Measurements from ENCODE around the gene SALL2.

GRCh38 chr14:21534576-21534975 lies 8.4 kb upstream of the SALL2 start:
- no peak for TF ChIP-seq GLIS3 (CRISPR knock-in tag; IDR thresholded peaks at IDR 0.05)
- no peak for TF ChIP-seq ZFP3 (CRISPR knock-in tag; IDR thresholded peaks at IDR 0.05)
- TF ChIP-seq CREB5 (CRISPR knock-in tag; IDR thresholded peaks at IDR 0.05; ENCODE audit: low read depth), result no peak
- no peak for TF ChIP-seq ZFP30 (CRISPR knock-in tag; IDR thresholded peaks at IDR 0.05)
- TF ChIP-seq TCF4 (CRISPR knock-in tag; IDR thresholded peaks at IDR 0.05; ENCODE audit: borderline replicate concordance), result no peak
- no peak for TF ChIP-seq ISL1 (CRISPR knock-in tag; IDR thresholded peaks at IDR 0.05)
- TF ChIP-seq PPARA (CRISPR knock-in tag; IDR thresholded peaks at IDR 0.05; ENCODE audit: borderline replicate concordance), result no peak
- TF ChIP-seq PATZ1 (CRISPR knock-in tag; IDR thresholded peaks at IDR 0.05; ENCODE audit: borderline replicate concordance), result no peak
- no peak for TF ChIP-seq RARB (CRISPR knock-in tag; IDR thresholded peaks at IDR 0.05)
- no peak for TF ChIP-seq SNAI2 (CRISPR knock-in tag; IDR thresholded peaks at IDR 0.05)
- TF ChIP-seq BACH2 (CRISPR knock-in tag; IDR thresholded peaks at IDR 0.05; ENCODE audit: borderline replicate concordance), result no peak

Measured in SK-N-SH treated with all-trans-retinoic acid at 6 μM for 48 hours (cell line).